Measurements from ENCODE around the gene WNK3.

The WNK3 gene

GRCh38 chrX:54281676-54282075 is 76.2 kb downstream of the WNK3 start:
- H3K9me3 Mint-ChIP-seq = peaks cover 4% of the 10 kb centered on the region
- H3K36me3 Mint-ChIP-seq (ENCODE audit: low read depth) = peaks cover 36% of the 10 kb centered on the region

GRCh38 chrX:54280466-54280865 is 77.4 kb downstream of the WNK3 start:
- Mint-ChIP-seq H3K27me3 (ENCODE audit: low read depth) (no peaks in the 10 kb centered on the region), H3K36me3 (ENCODE audit: low read depth) (peaks cover 30% of the 10 kb centered on the region), H3K4me3 (no peak overlapping the region), H3K9me3 (peaks cover 4% of the 10 kb centered on the region), H3K27ac (no peak overlapping the region), H3K4me1 (no peaks in the 10 kb centered on the region)
- no peak for TF ChIP-seq CTCF (IDR thresholded peaks at IDR 0.05; ENCODE audit: unreplicated experiment in 3 of 3)

More at GRCh38 chrX:54281676-54282075, 76.2 kb downstream of the WNK3 start:
- Mint-ChIP-seq H3K4me3 (no peak overlapping the region), H3K27me3 (ENCODE audit: low read depth) (no peaks in the 10 kb centered on the region), H3K27ac (no peak overlapping the region), H3K4me1 (no peaks in the 10 kb centered on the region)
- TF ChIP-seq CTCF (IDR thresholded peaks at IDR 0.05; ENCODE audit: unreplicated experiment in 3 of 3) = no peak

- Mint-ChIP-seq H3K27me3 (ENCODE audit: low read depth) (no peaks in the 10 kb centered on the region), H3K4me1 (no peaks in the 10 kb centered on the region), H3K36me3 (ENCODE audit: low read depth) (no peaks in the 10 kb centered on the region), H3K9me3 (no peaks in the 10 kb centered on the region), H3K27ac (no peak overlapping the region), H3K4me3 (no peak overlapping the region)
- TF ChIP-seq CTCF (IDR thresholded peaks at IDR 0.05; ENCODE audit: unreplicated experiment in 3 of 3) = no peak
These were observed 86.2 kb downstream of the WNK3 start for GRCh38 chrX:54271664-54272063.

- H3K27me3 Mint-ChIP-seq (ENCODE audit: low read depth) = no peaks in the 10 kb centered on the region
- no peaks in the 10 kb centered on the region for H3K9me3 Mint-ChIP-seq
- peak in 1 of 3 experiments; percentile 13 for TF ChIP-seq CTCF (IDR thresholded peaks at IDR 0.05; ENCODE audit: unreplicated experiment in 3 of 3)
- no peak overlapping the region for H3K4me3 Mint-ChIP-seq
- H3K36me3 Mint-ChIP-seq (ENCODE audit: low read depth) = peaks cover 8% of the 10 kb centered on the region
- H3K4me1 Mint-ChIP-seq = no peaks in the 10 kb centered on the region
- no peak overlapping the region for H3K27ac Mint-ChIP-seq
These were observed 109.5 kb downstream of the WNK3 start for GRCh38 chrX:54248309-54248708.

GRCh38 chrX:54246866-54247265 is 111.0 kb downstream of the WNK3 start:
- Mint-ChIP-seq H3K9me3 (no peaks in the 10 kb centered on the region), H3K4me3 (no peak overlapping the region), H3K4me1 (no peaks in the 10 kb centered on the region), H3K27me3 (ENCODE audit: low read depth) (no peaks in the 10 kb centered on the region), H3K36me3 (ENCODE audit: low read depth) (peaks cover 8% of the 10 kb centered on the region), H3K27ac (no peak overlapping the region)
- TF ChIP-seq CTCF (IDR thresholded peaks at IDR 0.05; ENCODE audit: unreplicated experiment in 3 of 3) = no peak

GRCh38 chrX:54238588-54238987 is 119.3 kb downstream of the WNK3 start:
- Mint-ChIP-seq H3K4me3 (no peak overlapping the region), H3K27me3 (ENCODE audit: low read depth) (no peaks in the 10 kb centered on the region), H3K4me1 (no peaks in the 10 kb centered on the region), H3K36me3 (ENCODE audit: low read depth) (peaks cover 34% of the 10 kb centered on the region), H3K9me3 (peaks cover 9% of the 10 kb centered on the region), H3K27ac (no peak overlapping the region)
- TF ChIP-seq CTCF (IDR thresholded peaks at IDR 0.05; ENCODE audit: unreplicated experiment in 3 of 3) = no peak

Measured in nephron (organoid).